Neural progenitor cell (in vitro differentiated cells): ENCODE data around the gene ST7. TPM values are rescaled to one million over a fixed set of nuclear protein-coding genes. Genes with fewer than 3 reads are reported as not detected.

Experiments
- DNase-seq: peaks from one replicate; pipeline ENCODE4 v3.0.0-alpha.2; 2016; ENCODE audit warnings: low spot score
- H2AFZ ChIP-seq: fragments of 200-600 bp; sonication (generic); replicated peaks from 2 replicates; pipeline ENCODE4 v1.6.1; 2016; ENCODE audit warnings: antibody characterized with exemption
- H3F3A ChIP-seq: fragments of 200-600 bp; sonication (generic); 2 replicates; pipeline ENCODE4 v1.6.1; 2016; ENCODE audit warnings: antibody characterized with exemption, low read depth
- H3K27ac ChIP-seq: fragments of 200-600 bp; sonication (generic); 2 replicates; pipeline ENCODE4 v1.5.1; 2016; ENCODE audit warnings: mild to moderate bottlenecking
- H3K27me3 ChIP-seq: fragments of 200-600 bp; sonication (generic); 2 replicates; pipeline ENCODE4 v1.6.1; 2016; ENCODE audit warnings: mild to moderate bottlenecking, moderate library complexity
- H3K36me3 ChIP-seq: fragments of 200-600 bp; sonication (generic); 2 replicates; pipeline ENCODE4 v1.5.1; 2016
- H3K4me1 ChIP-seq: fragments of 200-600 bp; sonication (generic); 2 replicates; pipeline ENCODE4 v1.6.1; 2016; ENCODE audit warnings: mixed run types
- H3K4me2 ChIP-seq: fragments of 200-600 bp; sonication (generic); 2 replicates; pipeline ENCODE4 v1.6.1; 2016
- H3K4me3 ChIP-seq: fragments of 200-600 bp; sonication (generic); 2 replicates; pipeline ENCODE4 v1.5.1; 2016
- H3K79me2 ChIP-seq: fragments of 200-600 bp; sonication (generic); 2 replicates; pipeline ENCODE4 v1.6.1; 2016; ENCODE audit warnings: low read depth
- H3K9ac ChIP-seq: fragments of 200-600 bp; sonication (generic); 2 replicates; pipeline ENCODE4 v1.6.1; 2016
- H3K9me3 ChIP-seq: fragments of 200-600 bp; sonication (generic); 2 replicates; pipeline ENCODE4 v1.5.1; 2016; ENCODE audit warnings: low read depth
- H4K20me1 ChIP-seq: fragments of 200-600 bp; sonication (generic); 2 replicates; pipeline ENCODE4 v1.6.1; 2016; ENCODE audit warnings: low read depth
- H3K27ac Mint-ChIP-seq: 3 replicates; pipeline ENCODE4 v1.8.0; 2021; ENCODE audit warnings: mixed read lengths
- H3K27me3 Mint-ChIP-seq: 2 replicates; pipeline ENCODE4 v1.8.0; 2022; ENCODE audit warnings: low read depth, mild to moderate bottlenecking, inconsistent platforms, moderate library complexity, mixed read lengths; ENCODE audit not compliant: insufficient read depth
- H3K36me3 Mint-ChIP-seq: 3 replicates; pipeline ENCODE4 v1.8.0; 2021; ENCODE audit warnings: mixed read lengths
- H3K4me1 Mint-ChIP-seq: 3 replicates; pipeline ENCODE4 v1.8.0; 2021; ENCODE audit warnings: mixed read lengths
- H3K4me3 Mint-ChIP-seq: 3 replicates; pipeline ENCODE4 v1.8.0; 2021; ENCODE audit warnings: mild to moderate bottlenecking, moderate library complexity, mixed read lengths
- H3K9me3 Mint-ChIP-seq: 3 replicates; pipeline ENCODE4 v1.8.0; 2020; ENCODE audit warnings: mixed read lengths
- CTCF ChIP-seq: fragments of 200-600 bp; sonication (generic); IDR thresholded peaks from 2 replicates; pipeline ENCODE4 v1.5.1; 2017; ENCODE audit warnings: antibody characterized with exemption, mild to moderate bottlenecking
- EZH2 ChIP-seq: fragments of 200-600 bp; sonication (generic); IDR thresholded peaks from 2 replicates; pipeline ENCODE4 v1.6.1; 2017; ENCODE audit warnings: antibody characterized with exemption, mild to moderate bottlenecking, moderate library complexity
- EZH2phosphoT487 ChIP-seq: fragments of 200-600 bp; sonication (generic); IDR thresholded peaks from 2 replicates; pipeline ENCODE4 v1.6.1; 2017; ENCODE audit warnings: antibody characterized with exemption
- total RNA-seq: library from RNA; depleted of rRNA; stranded (reverse); fragments of >200 nt; gene quantifications from 2 replicates; pipeline ENCODE4 v1.2.3, GENCODE V29; 2015; ENCODE audit warnings: low replicate concordance

ST7 gene
- total RNA-seq, 1 donor from 2014 or later: 5.8 TPM

- H4K20me1 ChIP-seq: no peaks in the 10 kb centered on the region
- Mint-ChIP-seq H3K9me3 (peaks cover 8% of the 10 kb centered on the region), H3K27ac (no peak overlapping the region), H3K36me3 (no peaks in the 10 kb centered on the region), H3K27me3 (peaks cover 3% of the 10 kb centered on the region), H3K4me1 (no peaks in the 10 kb centered on the region), H3K4me3 (no peak overlapping the region)
- H3K4me1 ChIP-seq: no peaks in the 10 kb centered on the region
- no peak for DNase-seq
- no peak for TF ChIP-seq EZH2
- TF ChIP-seq EZH2phosphoT487: no peak
- no peak for TF ChIP-seq CTCF
- no peak overlapping the region for H3K4me2 ChIP-seq
- H3K79me2 ChIP-seq: no peaks in the 10 kb centered on the region
- H3K9ac ChIP-seq: no peak overlapping the region
- no peaks in the 10 kb centered on the region for H3K27me3 ChIP-seq
- no peaks in the 10 kb centered on the region for H3K9me3 ChIP-seq
- no peaks in the 10 kb centered on the region for H3K36me3 ChIP-seq
- no peak overlapping the region for H3K4me3 ChIP-seq
- H3K27ac ChIP-seq: no peak overlapping the region
- no peak overlapping the region for H2AFZ ChIP-seq
- H3F3A ChIP-seq: no peaks in the 10 kb centered on the region
Observed at GRCh38 chr7:117237646-117238045, 284.3 kb downstream of the ST7 start.

- Mint-ChIP-seq H3K27ac (no peak overlapping the region), H3K27me3 (peaks cover 3% of the 10 kb centered on the region), H3K36me3 (no peaks in the 10 kb centered on the region), H3K4me1 (no peaks in the 10 kb centered on the region), H3K9me3 (peaks cover 6% of the 10 kb centered on the region), H3K4me3 (no peak overlapping the region)
- no peak for TF ChIP-seq CTCF
- no peak for TF ChIP-seq EZH2phosphoT487
- TF ChIP-seq EZH2: no peak
- no peaks in the 10 kb centered on the region for H3K27me3 ChIP-seq
- H3K27ac ChIP-seq: no peak overlapping the region
- no peaks in the 10 kb centered on the region for H3F3A ChIP-seq
- no peak overlapping the region for H2AFZ ChIP-seq
- H4K20me1 ChIP-seq: no peaks in the 10 kb centered on the region
- no peak overlapping the region for H3K9ac ChIP-seq
- H3K36me3 ChIP-seq: no peaks in the 10 kb centered on the region
- H3K79me2 ChIP-seq: no peaks in the 10 kb centered on the region
- DNase-seq: no peak
- H3K9me3 ChIP-seq: no peaks in the 10 kb centered on the region
- H3K4me2 ChIP-seq: no peak overlapping the region
- no peaks in the 10 kb centered on the region for H3K4me1 ChIP-seq
- no peak overlapping the region for H3K4me3 ChIP-seq
Observed at GRCh38 chr7:117238472-117238871, 285.2 kb downstream of the ST7 start.

- H3K4me1 Mint-ChIP-seq: no peaks in the 10 kb centered on the region
- no peaks in the 10 kb centered on the region for H3K9me3 ChIP-seq
- H3K4me3 ChIP-seq: no peak overlapping the region
- no peak overlapping the region for H2AFZ ChIP-seq
- no peaks in the 10 kb centered on the region for H3K79me2 ChIP-seq
- H3K4me1 ChIP-seq: no peaks in the 10 kb centered on the region
- no peak overlapping the region for H3K4me2 ChIP-seq
- H3K27ac ChIP-seq: no peak overlapping the region
- H3K27me3 ChIP-seq: no peaks in the 10 kb centered on the region
- H3K36me3 ChIP-seq: no peaks in the 10 kb centered on the region
- no peak overlapping the region for H3K4me3 Mint-ChIP-seq
- peaks cover 6% of the 10 kb centered on the region for H3K9me3 Mint-ChIP-seq
- no peak for TF ChIP-seq EZH2phosphoT487
- TF ChIP-seq EZH2: no peak
- no peak for TF ChIP-seq CTCF
- H3K27me3 Mint-ChIP-seq: peaks cover 3% of the 10 kb centered on the region
- H3K9ac ChIP-seq: no peak overlapping the region
- DNase-seq: no peak
- no peaks in the 10 kb centered on the region for H3K36me3 Mint-ChIP-seq
- H3F3A ChIP-seq: no peaks in the 10 kb centered on the region
- no peaks in the 10 kb centered on the region for H4K20me1 ChIP-seq
- no peak overlapping the region for H3K27ac Mint-ChIP-seq
Observed at GRCh38 chr7:117238937-117239336, 285.6 kb downstream of the ST7 start.

GRCh38 chr7:117241088-117241487 is 287.8 kb downstream of the ST7 start:
- no peaks in the 10 kb centered on the region for H3K4me1 ChIP-seq
- H3K27ac ChIP-seq: no peak overlapping the region
- H3K9me3 ChIP-seq: no peaks in the 10 kb centered on the region
- Mint-ChIP-seq H3K4me3 (no peak overlapping the region), H3K36me3 (no peaks in the 10 kb centered on the region), H3K4me1 (no peaks in the 10 kb centered on the region), H3K27ac (no peak overlapping the region), H3K27me3 (peaks cover 3% of the 10 kb centered on the region), H3K9me3 (peaks cover 10% of the 10 kb centered on the region)
- H3F3A ChIP-seq: no peaks in the 10 kb centered on the region
- H3K9ac ChIP-seq: no peak overlapping the region
- no peaks in the 10 kb centered on the region for H3K36me3 ChIP-seq
- no peaks in the 10 kb centered on the region for H3K27me3 ChIP-seq
- no peak overlapping the region for H3K4me3 ChIP-seq
- H3K4me2 ChIP-seq: no peak overlapping the region
- H3K79me2 ChIP-seq: no peaks in the 10 kb centered on the region
- H4K20me1 ChIP-seq: no peaks in the 10 kb centered on the region
- TF ChIP-seq CTCF (no peak), EZH2 (no peak), EZH2phosphoT487 (no peak)
- DNase-seq: no peak
- H2AFZ ChIP-seq: no peak overlapping the region
